Right atrium auricular region (tissue), 2 donors: Measurements from ENCODE around the gene ETS1. TPM values are rescaled to one million over a fixed set of nuclear protein-coding genes. Genes with fewer than 3 reads are reported as not detected.

ENCODE experiments used
- DNase-seq: peaks from one replicate; pipeline ENCODE4 v3.0.0-alpha.2; 2019; ENCODE audit warnings: low spot score
- H3K27ac ChIP-seq, 2 donors: fragments of 200-600 bp; sonication (generic); 1 replicate in 1 of 2; 2 replicates in 1 of 2; pipeline ENCODE4 v1.5.1; 2016 to 2019
- H3K27me3 ChIP-seq, 2 donors: fragments of 200-600 bp; sonication (generic); one replicate each; pipeline versions ENCODE4 v1.5.1 to v1.6.0; 2017 to 2019
- H3K36me3 ChIP-seq: fragments of 200-600 bp; sonication (generic); one replicate; pipeline ENCODE4 v1.5.1; 2016
- H3K4me1 ChIP-seq, 2 donors: fragments of 200-600 bp; sonication (generic); one replicate each; pipeline versions ENCODE4 v1.5.1 to v1.6.0; 2017 to 2019
- H3K4me3 ChIP-seq, 2 donors: fragments of 200-600 bp; sonication (generic); 1 replicate in 1 of 2; 2 replicates in 1 of 2; pipeline ENCODE4 v1.5.1; 2017 to 2019; ENCODE audit warnings: mild to moderate bottlenecking in 1 of 2, moderate library complexity in 1 of 2
- H3K9me3 ChIP-seq, 2 donors: fragments of 200-600 bp; sonication (generic); one replicate each; pipeline ENCODE4 v1.5.1; 2019
- total RNA-seq, 2 donors: library from RNA; depleted of rRNA; stranded (reverse); fragments of >200 nt; gene quantifications; one replicate each; pipeline ENCODE4 v1.1.0, GENCODE V29; 2016
- TF ChIP-seq, protein P1 (sequence below), 2 donors: fragments of 200-600 bp; sonication (generic); IDR thresholded peaks; one replicate each; pipeline ENCODE4 v1.5.1; 2019; ENCODE audit warnings: antibody characterized with exemption in 2 of 2

ETS1 gene
- total RNA-seq, 2 donors from 2014 or later, result 37.9 to 46.6 TPM

DNA sequence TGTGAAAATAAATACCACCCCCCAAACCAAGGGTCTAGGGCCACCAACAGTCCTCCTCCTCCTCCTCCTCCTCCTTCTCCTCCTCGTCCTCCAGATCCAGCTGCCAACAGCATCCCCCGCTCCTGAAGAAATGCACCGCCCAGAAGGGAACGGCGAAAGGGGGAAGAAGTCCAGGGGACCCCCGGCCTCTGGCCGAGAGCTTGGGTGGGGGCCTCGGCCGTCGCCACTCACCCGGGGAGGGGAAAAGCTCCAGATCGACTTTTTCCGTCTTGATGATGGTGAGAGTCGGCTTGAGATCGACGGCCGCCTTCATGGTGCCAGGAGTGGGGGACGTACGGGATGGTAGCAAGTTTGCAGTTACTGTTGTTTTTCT, 65.7 kb downstream of the ETS1 start:
- H3K4me1 ChIP-seq, result peaks cover 0 to 72% of the 10 kb centered on the region in 2 donors
- peak overlapping the region; percentile 95 to 96 for H3K27ac ChIP-seq
- no peaks in the 10 kb centered on the region for H3K36me3 ChIP-seq
- no peaks in the 10 kb centered on the region for H3K9me3 ChIP-seq
- TF ChIP-seq, protein P1, sequence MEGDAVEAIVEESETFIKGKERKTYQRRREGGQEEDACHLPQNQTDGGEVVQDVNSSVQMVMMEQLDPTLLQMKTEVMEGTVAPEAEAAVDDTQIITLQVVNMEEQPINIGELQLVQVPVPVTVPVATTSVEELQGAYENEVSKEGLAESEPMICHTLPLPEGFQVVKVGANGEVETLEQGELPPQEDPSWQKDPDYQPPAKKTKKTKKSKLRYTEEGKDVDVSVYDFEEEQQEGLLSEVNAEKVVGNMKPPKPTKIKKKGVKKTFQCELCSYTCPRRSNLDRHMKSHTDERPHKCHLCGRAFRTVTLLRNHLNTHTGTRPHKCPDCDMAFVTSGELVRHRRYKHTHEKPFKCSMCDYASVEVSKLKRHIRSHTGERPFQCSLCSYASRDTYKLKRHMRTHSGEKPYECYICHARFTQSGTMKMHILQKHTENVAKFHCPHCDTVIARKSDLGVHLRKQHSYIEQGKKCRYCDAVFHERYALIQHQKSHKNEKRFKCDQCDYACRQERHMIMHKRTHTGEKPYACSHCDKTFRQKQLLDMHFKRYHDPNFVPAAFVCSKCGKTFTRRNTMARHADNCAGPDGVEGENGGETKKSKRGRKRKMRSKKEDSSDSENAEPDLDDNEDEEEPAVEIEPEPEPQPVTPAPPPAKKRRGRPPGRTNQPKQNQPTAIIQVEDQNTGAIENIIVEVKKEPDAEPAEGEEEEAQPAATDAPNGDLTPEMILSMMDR (IDR thresholded peaks at IDR 0.05), result no peak
- H3K4me3 ChIP-seq, result peak overlapping the region; percentile 64 to 77
- no peak for DNase-seq
- H3K27me3 ChIP-seq, result no peaks in the 10 kb centered on the region

DNA sequence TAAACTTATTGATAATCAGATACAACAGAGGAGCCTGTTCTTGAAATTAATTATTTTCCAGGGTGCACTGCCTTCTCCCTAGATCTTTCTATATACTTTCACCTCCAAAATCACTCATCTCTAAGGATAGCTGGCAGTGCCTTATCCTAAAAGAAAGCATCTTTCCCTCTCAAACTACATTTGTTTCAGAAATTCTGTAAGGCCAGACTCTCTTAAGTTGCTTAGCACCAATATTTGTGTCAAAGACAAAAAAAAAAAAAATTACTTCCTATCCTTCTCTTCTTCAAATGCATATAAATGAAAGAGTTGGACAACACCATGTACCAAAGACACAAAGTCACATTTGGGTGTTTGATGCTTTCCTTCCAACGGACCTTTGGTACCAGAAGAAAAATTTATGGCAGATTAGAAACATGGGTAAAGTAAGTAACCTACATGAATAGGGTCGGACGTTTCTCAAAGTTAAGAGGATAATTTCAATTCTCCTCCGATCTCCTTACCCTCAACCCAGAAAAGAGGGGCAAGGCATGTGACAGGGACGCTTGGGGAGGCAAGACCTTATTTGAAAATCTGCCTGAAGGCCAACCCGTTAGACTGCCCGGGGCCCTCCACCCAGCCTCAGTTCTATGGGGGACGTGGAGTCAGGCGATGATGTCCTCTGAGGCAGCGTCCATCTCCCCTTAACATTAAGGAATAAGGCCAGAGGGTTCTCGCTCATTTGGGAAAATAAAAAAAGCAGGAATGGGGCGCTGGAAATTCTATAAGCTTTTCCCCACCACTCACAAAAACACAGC, 66.3 kb downstream of the ETS1 start:
- TF ChIP-seq, protein P1 (IDR thresholded peaks at IDR 0.05), result no peak
- Histone ChIP-seq H3K27ac (peak overlapping the region; percentile 95 to 96), H3K27me3 (no peaks in the 10 kb centered on the region), H3K36me3 (no peaks in the 10 kb centered on the region), H3K9me3 (no peaks in the 10 kb centered on the region), H3K4me1 (peaks cover 0 to 76% of the 10 kb centered on the region in 2 donors), H3K4me3 (peak overlapping the region; percentile 64 to 77)
- no peak for DNase-seq

DNA sequence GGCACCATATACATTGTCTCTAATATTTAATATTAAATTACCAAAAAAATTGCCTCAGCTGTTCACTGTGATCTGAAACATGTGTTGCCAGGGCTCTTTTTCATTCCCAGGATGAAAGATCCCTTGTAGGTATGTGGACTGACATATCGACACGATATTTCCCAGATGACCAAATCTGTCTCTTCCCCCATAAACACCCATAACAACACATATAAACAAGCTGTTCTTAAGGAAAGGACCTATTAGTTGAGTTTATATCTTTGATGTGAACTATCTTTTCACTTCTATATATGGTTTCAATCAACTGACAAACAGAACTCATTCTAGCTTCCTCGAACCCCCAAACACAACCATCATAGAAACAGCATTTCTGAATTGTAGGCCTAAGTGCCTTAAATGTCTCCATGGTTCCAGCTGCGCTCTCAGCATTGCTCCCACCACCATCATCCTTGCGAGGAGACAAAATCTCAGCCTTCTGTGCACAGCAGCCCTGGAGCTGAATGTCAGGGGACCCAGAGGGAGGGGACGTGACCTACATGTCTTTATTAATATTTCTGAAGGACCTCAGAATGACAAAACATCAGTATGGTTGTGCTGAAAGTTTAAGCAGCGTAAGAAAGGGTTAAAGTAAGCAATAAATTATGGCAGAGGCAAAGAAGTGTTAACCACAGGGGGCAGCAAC, 67.0 kb downstream of the ETS1 start:
- Histone ChIP-seq H3K4me1 (peaks cover 0 to 76% of the 10 kb centered on the region in 2 donors), H3K36me3 (no peaks in the 10 kb centered on the region), H3K27ac (peak overlapping the region; percentile 95 to 96), H3K9me3 (no peaks in the 10 kb centered on the region), H3K4me3 (peak overlapping the region; percentile 64 to 77), H3K27me3 (no peaks in the 10 kb centered on the region)
- no peak for DNase-seq
- TF ChIP-seq, protein P1 (IDR thresholded peaks at IDR 0.05), result no peak

DNA sequence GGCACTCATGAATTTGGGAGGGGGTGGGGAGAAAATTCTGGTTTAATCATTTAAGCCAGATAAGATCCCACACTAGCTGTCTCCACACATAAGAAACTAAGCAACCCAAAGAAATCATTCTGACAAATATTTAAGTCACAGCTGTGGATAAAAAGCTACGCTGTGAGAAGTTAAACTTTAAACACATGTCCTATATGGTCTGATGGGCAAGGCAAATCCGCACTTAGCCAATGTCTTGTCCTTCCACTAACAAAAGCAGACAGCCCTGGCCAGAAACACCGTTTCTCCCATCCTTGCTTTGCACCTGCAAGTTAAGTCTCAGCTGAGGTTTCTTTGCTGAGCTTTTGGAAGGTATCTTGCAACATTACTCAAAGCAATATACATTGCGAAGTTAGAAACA, 68.0 kb downstream of the ETS1 start:
- no peaks in the 10 kb centered on the region for H3K9me3 ChIP-seq
- DNase-seq, result no peak
- H3K4me1 ChIP-seq, result peaks cover 0 to 85% of the 10 kb centered on the region in 2 donors
- H3K4me3 ChIP-seq, result peak overlapping the region; percentile 64 to 77
- H3K27ac ChIP-seq, result peak overlapping the region; percentile 95 to 96
- H3K36me3 ChIP-seq, result no peaks in the 10 kb centered on the region
- H3K27me3 ChIP-seq, result no peaks in the 10 kb centered on the region
- TF ChIP-seq, protein P1 (IDR thresholded peaks at IDR 0.05), result no peak

DNA sequence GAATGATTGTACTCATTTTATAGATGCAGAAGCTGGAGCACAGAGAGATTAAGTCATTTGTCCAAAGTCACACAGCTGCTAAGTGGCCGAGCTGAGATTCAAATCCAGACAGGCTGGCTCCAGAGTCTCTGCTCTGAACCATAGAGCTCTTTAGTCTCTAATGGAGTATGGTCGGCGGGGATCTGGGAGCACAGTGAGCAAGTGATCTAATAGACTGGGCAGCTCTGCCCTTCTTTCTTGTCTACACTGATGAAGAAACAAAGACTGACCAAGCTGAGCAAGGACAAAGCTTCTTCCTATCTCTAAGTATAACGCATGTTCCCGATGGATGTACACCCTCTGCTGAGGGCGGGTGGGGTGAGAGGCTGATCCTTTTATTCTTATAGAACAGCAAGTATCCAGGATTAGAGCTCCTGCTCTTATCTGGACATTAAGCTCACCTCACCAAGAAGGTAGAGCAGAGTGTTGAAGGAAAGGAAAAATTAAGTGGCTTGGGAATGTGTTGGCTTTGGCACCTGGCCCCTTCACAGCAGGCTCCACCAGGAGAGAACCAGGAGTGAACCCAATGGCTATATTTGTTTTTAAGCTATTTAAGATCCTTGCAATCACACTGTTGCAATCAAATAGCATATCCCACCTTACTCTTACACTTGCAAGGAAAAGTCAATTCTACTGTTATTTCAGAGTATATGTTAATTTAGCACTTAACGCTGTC, 68.7 kb downstream of the ETS1 start:
- Histone ChIP-seq H3K27ac (peak overlapping the region; percentile 95 to 96), H3K9me3 (no peaks in the 10 kb centered on the region), H3K27me3 (no peaks in the 10 kb centered on the region), H3K4me1 (peaks cover 0 to 87% of the 10 kb centered on the region in 2 donors), H3K4me3 (peak overlapping the region; percentile 64 to 77), H3K36me3 (peaks cover 4% of the 10 kb centered on the region)
- TF ChIP-seq, protein P1 (IDR thresholded peaks at IDR 0.05), result no peak
- no peak for DNase-seq
